Measurements from ENCODE around the gene MRPL27. TPM values are rescaled to one million over a fixed set of nuclear protein-coding genes. Genes with fewer than 3 reads are reported as not detected.

Gene MRPL27
- total RNA-seq, 2 experiments from 2014 or later = 68.8 to 80.2 TPM

DNA sequence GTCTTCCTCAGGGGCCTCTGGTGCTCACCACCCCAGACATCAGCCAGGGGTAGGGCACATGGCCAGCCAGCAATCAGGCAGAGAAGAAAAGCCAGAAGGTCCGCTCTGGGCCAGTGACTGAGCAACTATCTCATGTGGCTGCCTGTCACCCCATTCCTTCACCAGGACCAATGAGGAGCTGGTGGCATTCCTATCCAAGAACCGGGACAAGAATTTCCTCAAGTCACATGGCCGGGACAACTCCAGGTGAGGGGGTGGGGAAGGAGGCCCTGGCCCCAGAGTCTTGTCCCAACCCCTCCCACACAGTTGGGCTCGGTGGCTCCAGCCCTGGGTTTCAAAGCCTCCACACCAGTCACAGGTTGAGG is 17.7 kb downstream of the MRPL27 start:
- POLR2A ChIA-PET = no interaction called here

DNA sequence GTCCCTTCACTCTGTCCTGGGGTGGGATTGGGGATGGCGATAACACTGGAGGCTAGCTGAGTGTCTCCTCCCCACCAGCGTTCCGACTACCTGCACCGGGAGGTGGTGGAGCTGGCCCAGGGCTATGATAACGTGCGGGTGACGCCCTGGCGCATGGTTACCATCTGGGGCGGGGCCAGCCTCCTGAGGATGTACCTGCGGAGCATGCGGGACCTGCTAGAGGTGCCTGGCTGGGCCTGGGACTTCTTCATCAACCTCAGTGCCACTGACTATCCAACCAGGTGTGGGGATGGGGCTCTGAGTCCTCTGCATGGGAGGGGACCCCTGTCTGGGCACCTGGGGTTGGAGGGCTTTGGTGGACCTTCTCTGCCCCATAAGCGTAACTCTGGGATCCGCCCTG is 18.2 kb downstream of the MRPL27 start:
- no peaks in the 10 kb centered on the region for H3K9me3 ChIP-seq (ENCODE audit: low read length)
- H2AFZ ChIP-seq (ENCODE audit: low read length) = no peak overlapping the region
- H3K27ac ChIP-seq (ENCODE audit: low read depth, low read length, poor library complexity, severe bottlenecking) = no peak overlapping the region
- H3K4me1 ChIP-seq (ENCODE audit: insufficient read depth, low read length, poor library complexity, severe bottlenecking) = no peaks in the 10 kb centered on the region
- CTCF ChIA-PET (ENCODE audit: unreplicated experiment) = no interaction called here
- no peak overlapping the region for H3K4me2 ChIP-seq (ENCODE audit: low read length)
- DNase-seq (ENCODE audit: low spot score) = no peak
- no TSS peak for BruUV-seq (replicated peaks)
- POLR2A ChIA-PET = interaction anchor here (0.6 kb wide), 1 partner anchor 766 kb away, joined by 3 read pairs; the partner anchor contains the start of gene SPAG9
- intact Hi-C loops (cut with micrococcal nuclease; ENCODE audit: unreplicated experiment) = no loop called here
- H3K79me2 ChIP-seq (ENCODE audit: insufficient read depth, low read depth, low read length) = no peaks in the 10 kb centered on the region
- TF ChIP-seq EZH2phosphoT487 (IDR thresholded peaks at IDR 0.05; ENCODE audit: borderline replicate concordance, low read depth, low read length) = no peak
- no peak for TF ChIP-seq CTCF (conservative IDR thresholded peaks at IDR 0.05; ENCODE audit: low read length)
- no peaks in the 10 kb centered on the region for H3K9me2 ChIP-seq (ENCODE audit: insufficient read depth, low read length)
- peaks cover 53% of the 10 kb centered on the region for H3K36me3 ChIP-seq (ENCODE audit: insufficient read depth, low read length)
- no peak overlapping the region for H3K4me3 ChIP-seq (ENCODE audit: low read depth, low read length, poor library complexity, severe bottlenecking)
- H4K20me1 ChIP-seq (ENCODE audit: insufficient read depth, low read length) = no peaks in the 10 kb centered on the region

More for the DNA sequence above, 17.7 kb downstream of the MRPL27 start:
- no peak for DNase-seq (ENCODE audit: low spot score)
- no peaks in the 10 kb centered on the region for H3K9me3 ChIP-seq (ENCODE audit: low read length)
- intact Hi-C loops (cut with micrococcal nuclease; ENCODE audit: unreplicated experiment) = no loop called here
- no peak overlapping the region for H2AFZ ChIP-seq (ENCODE audit: low read length)
- no peak overlapping the region for H3K4me2 ChIP-seq (ENCODE audit: low read length)
- H3K36me3 ChIP-seq (ENCODE audit: insufficient read depth, low read length) = peaks cover 53% of the 10 kb centered on the region
- H4K20me1 ChIP-seq (ENCODE audit: insufficient read depth, low read length) = no peaks in the 10 kb centered on the region
- no peaks in the 10 kb centered on the region for H3K4me1 ChIP-seq (ENCODE audit: insufficient read depth, low read length, poor library complexity, severe bottlenecking)
- H3K9me2 ChIP-seq (ENCODE audit: insufficient read depth, low read length) = no peaks in the 10 kb centered on the region
- H3K79me2 ChIP-seq (ENCODE audit: insufficient read depth, low read depth, low read length) = no peaks in the 10 kb centered on the region
- no TSS peak for BruUV-seq (replicated peaks)
- H3K4me3 ChIP-seq (ENCODE audit: low read depth, low read length, poor library complexity, severe bottlenecking) = no peak overlapping the region
- TF ChIP-seq EZH2phosphoT487 (IDR thresholded peaks at IDR 0.05; ENCODE audit: borderline replicate concordance, low read depth, low read length) = no peak
- no peak for TF ChIP-seq CTCF (conservative IDR thresholded peaks at IDR 0.05; ENCODE audit: low read length)
- CTCF ChIA-PET (ENCODE audit: unreplicated experiment) = no interaction called here
- H3K27ac ChIP-seq (ENCODE audit: low read depth, low read length, poor library complexity, severe bottlenecking) = no peak overlapping the region

GRCh38 chr17:50354198-50354597 is 18.8 kb downstream of the MRPL27 start:
- CTCF ChIA-PET (ENCODE audit: unreplicated experiment) = no interaction called here
- BruUV-seq (replicated peaks) = no TSS peak
- Histone ChIP-seq H3K4me3 (ENCODE audit: low read depth, low read length, poor library complexity, severe bottlenecking) (no peak overlapping the region), H3K36me3 (ENCODE audit: insufficient read depth, low read length) (peaks cover 47% of the 10 kb centered on the region), H3K9me3 (ENCODE audit: low read length) (no peaks in the 10 kb centered on the region), H3K79me2 (ENCODE audit: insufficient read depth, low read depth, low read length) (no peaks in the 10 kb centered on the region), H3K27ac (ENCODE audit: low read depth, low read length, poor library complexity, severe bottlenecking) (no peak overlapping the region), H3K4me2 (ENCODE audit: low read length) (no peak overlapping the region), H3K4me1 (ENCODE audit: insufficient read depth, low read length, poor library complexity, severe bottlenecking) (no peaks in the 10 kb centered on the region), H2AFZ (ENCODE audit: low read length) (no peak overlapping the region), H3K9me2 (ENCODE audit: insufficient read depth, low read length) (no peaks in the 10 kb centered on the region), H4K20me1 (ENCODE audit: insufficient read depth, low read length) (no peaks in the 10 kb centered on the region)
- no peak for DNase-seq (ENCODE audit: low spot score)
- POLR2A ChIA-PET = interaction anchor here (0.6 kb wide), 1 partner anchor 766 kb away, joined by 3 read pairs; the partner anchor contains the start of gene SPAG9
- intact Hi-C loops (cut with micrococcal nuclease; ENCODE audit: unreplicated experiment) = no loop called here
- no peak for TF ChIP-seq EZH2phosphoT487 (IDR thresholded peaks at IDR 0.05; ENCODE audit: borderline replicate concordance, low read depth, low read length)
- TF ChIP-seq CTCF (conservative IDR thresholded peaks at IDR 0.05; ENCODE audit: low read length) = no peak

All from OCI-LY7 (cell line).